ENCODE results near the gene KLHDC10.
"Not testable (repeated sequence)": the region's sequence is repeated elsewhere in the genome, so short reads cannot be mapped to it uniquely, and the experiment has no call there.

Gene KLHDC10

GRCh38 chr7:130070861-130071622 lies 708 bp downstream of the KLHDC10 start:
- Histone ChIP-seq H3K36me3 (ENCODE audit: control insufficient read depth, low read length) (0 out of 2 replicates have a peak, but pooled peaks cover 3% of the 10 kb centered on the region), H3F3A (ENCODE audit: control insufficient read depth, insufficient read depth) (peaks cover under 1% of the 10 kb centered on the region; the same call in 1 of the 2 replicates), H3K4me1 (ENCODE audit: control insufficient read depth, low read length) (peaks cover 23% of the 10 kb centered on the region), H3K9me2 (replicated peaks; ENCODE audit: control insufficient read depth, low read length) (no peaks in the 10 kb centered on the region), H3K79me2 (ENCODE audit: control insufficient read depth, low read length) (peaks cover 56% of the 10 kb centered on the region), H3K4me2 (ENCODE audit: low read length) (peak overlapping the region; percentile 79), H3K4me3 (ENCODE audit: low read length) (peak overlapping the region; percentile 83), H4K20me1 (ENCODE audit: control insufficient read depth, insufficient read depth, low read depth, low read length) (0 out of 2 replicates have a peak, but pooled peaks cover 10% of the 10 kb centered on the region), H3K9me3 (ENCODE audit: control insufficient read depth, insufficient read depth, low read length) (no peaks in the 10 kb centered on the region), H3K27me3 (ENCODE audit: control insufficient read depth, low read length) (no peaks in the 10 kb centered on the region), H3K27ac (ENCODE audit: low read depth, low read length) (0 out of 2 replicates have a peak overlapping the region, but pooled peaks have one; percentile 0)
- TF ChIP-seq, protein P1, sequence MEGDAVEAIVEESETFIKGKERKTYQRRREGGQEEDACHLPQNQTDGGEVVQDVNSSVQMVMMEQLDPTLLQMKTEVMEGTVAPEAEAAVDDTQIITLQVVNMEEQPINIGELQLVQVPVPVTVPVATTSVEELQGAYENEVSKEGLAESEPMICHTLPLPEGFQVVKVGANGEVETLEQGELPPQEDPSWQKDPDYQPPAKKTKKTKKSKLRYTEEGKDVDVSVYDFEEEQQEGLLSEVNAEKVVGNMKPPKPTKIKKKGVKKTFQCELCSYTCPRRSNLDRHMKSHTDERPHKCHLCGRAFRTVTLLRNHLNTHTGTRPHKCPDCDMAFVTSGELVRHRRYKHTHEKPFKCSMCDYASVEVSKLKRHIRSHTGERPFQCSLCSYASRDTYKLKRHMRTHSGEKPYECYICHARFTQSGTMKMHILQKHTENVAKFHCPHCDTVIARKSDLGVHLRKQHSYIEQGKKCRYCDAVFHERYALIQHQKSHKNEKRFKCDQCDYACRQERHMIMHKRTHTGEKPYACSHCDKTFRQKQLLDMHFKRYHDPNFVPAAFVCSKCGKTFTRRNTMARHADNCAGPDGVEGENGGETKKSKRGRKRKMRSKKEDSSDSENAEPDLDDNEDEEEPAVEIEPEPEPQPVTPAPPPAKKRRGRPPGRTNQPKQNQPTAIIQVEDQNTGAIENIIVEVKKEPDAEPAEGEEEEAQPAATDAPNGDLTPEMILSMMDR (IDR thresholded peaks at IDR 0.05; ENCODE audit: low read depth, low read length, poor library complexity, severe bottlenecking) = no peak
- no peak for TF ChIP-seq EZH2phosphoT487 (IDR thresholded peaks at IDR 0.05; ENCODE audit: borderline replicate concordance, low read length)

DNA sequence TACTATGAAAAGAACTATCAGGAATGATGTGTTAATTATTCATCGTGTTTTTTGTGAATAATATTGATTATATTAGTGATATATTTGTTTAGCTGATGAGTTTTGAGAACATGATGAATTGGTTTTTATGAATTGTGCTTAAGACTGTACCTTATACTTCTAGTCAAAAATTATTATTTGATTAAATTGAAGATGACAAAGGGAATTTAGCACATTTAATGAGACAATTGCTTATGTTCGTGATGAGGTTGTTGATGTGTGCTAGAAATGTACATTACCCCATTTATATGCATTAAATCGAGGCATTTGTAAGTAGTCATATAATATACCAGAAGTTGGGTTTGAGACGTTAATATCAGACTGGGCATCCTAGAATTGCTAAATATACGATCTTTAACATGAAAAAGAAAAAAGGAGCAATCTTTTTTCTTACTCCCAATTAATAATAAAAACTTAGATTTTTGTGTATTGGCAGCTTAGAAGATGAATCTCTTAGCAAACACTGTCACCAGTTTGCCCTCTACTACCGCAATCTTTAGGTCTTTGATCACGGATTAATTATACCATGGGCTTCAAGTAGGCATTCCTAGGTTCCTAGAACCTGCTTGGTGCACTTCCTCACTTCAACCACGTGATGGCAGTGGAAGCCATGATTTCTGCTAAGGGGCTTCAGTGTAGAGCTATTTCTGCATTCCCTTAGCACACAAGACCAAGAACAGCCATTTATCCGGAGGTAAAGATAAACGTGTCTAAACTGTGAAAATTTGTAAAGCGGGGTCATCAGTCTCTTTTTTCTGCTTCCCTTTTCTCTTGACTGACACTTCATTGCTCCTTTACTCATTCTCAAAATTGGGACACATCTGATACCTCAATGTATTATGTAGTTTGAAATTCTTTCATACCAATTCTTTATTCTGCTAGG lies 1.6 kb downstream of the KLHDC10 start:
- H3K9me2 ChIP-seq (replicated peaks; ENCODE audit: control insufficient read depth, low read length) = no peaks in the 10 kb centered on the region
- H3K36me3 ChIP-seq (ENCODE audit: control insufficient read depth, low read length) = 0 out of 2 replicates have a peak, but pooled peaks cover 3% of the 10 kb centered on the region
- no peak overlapping the region for H3K27ac ChIP-seq (ENCODE audit: low read depth, low read length)
- no peaks in the 10 kb centered on the region for H3F3A ChIP-seq (ENCODE audit: control insufficient read depth, insufficient read depth)
- no peaks in the 10 kb centered on the region for H3K9me3 ChIP-seq (ENCODE audit: control insufficient read depth, insufficient read depth, low read length)
- 0 out of 2 replicates have a peak, but pooled peaks cover 11% of the 10 kb centered on the region for H4K20me1 ChIP-seq (ENCODE audit: control insufficient read depth, insufficient read depth, low read depth, low read length)
- peak overlapping the region; percentile 79 for H3K4me2 ChIP-seq (ENCODE audit: low read length)
- peaks cover 23% of the 10 kb centered on the region for H3K4me1 ChIP-seq (ENCODE audit: control insufficient read depth, low read length)
- H3K79me2 ChIP-seq (ENCODE audit: control insufficient read depth, low read length) = peaks cover 65% of the 10 kb centered on the region
- peak overlapping the region; percentile 83 for H3K4me3 ChIP-seq (ENCODE audit: low read length)
- no peaks in the 10 kb centered on the region for H3K27me3 ChIP-seq (ENCODE audit: control insufficient read depth, low read length)
- TF ChIP-seq, protein P1 (IDR thresholded peaks at IDR 0.05; ENCODE audit: low read depth, low read length, poor library complexity, severe bottlenecking) = peak; percentile 99
- TF ChIP-seq EZH2phosphoT487 (IDR thresholded peaks at IDR 0.05; ENCODE audit: borderline replicate concordance, low read length) = no peak

- no peaks in the 10 kb centered on the region for H3K9me2 ChIP-seq (replicated peaks; ENCODE audit: control insufficient read depth, low read length)
- 0 out of 2 replicates have a peak, but pooled peaks cover 5% of the 10 kb centered on the region for H4K20me1 ChIP-seq (ENCODE audit: control insufficient read depth, insufficient read depth, low read depth, low read length)
- no peak overlapping the region for H3K4me3 ChIP-seq (ENCODE audit: low read length)
- H3K27ac ChIP-seq (ENCODE audit: low read depth, low read length) = no peak overlapping the region
- peaks cover 73% of the 10 kb centered on the region for H3K79me2 ChIP-seq (ENCODE audit: control insufficient read depth, low read length)
- H3K27me3 ChIP-seq (ENCODE audit: control insufficient read depth, low read length) = no peaks in the 10 kb centered on the region
- H3F3A ChIP-seq (ENCODE audit: control insufficient read depth, insufficient read depth) = peaks cover 4% of the 10 kb centered on the region; the same call in 1 of the 2 replicates
- H3K4me1 ChIP-seq (ENCODE audit: control insufficient read depth, low read length) = peaks cover 3% of the 10 kb centered on the region
- H3K4me2 ChIP-seq (ENCODE audit: low read length) = no peak overlapping the region
- TF ChIP-seq EZH2phosphoT487 (IDR thresholded peaks at IDR 0.05; ENCODE audit: borderline replicate concordance, low read length) = no peak
- TF ChIP-seq, protein P1 (IDR thresholded peaks at IDR 0.05; ENCODE audit: low read depth, low read length, poor library complexity, severe bottlenecking) = no peak
- no peaks in the 10 kb centered on the region for H3K9me3 ChIP-seq (ENCODE audit: control insufficient read depth, insufficient read depth, low read length)
- H3K36me3 ChIP-seq (ENCODE audit: control insufficient read depth, low read length) = peaks cover 10% of the 10 kb centered on the region
These were observed 9.6 kb downstream of the KLHDC10 start for GRCh38 chr7:130079846-130080394.

DNA sequence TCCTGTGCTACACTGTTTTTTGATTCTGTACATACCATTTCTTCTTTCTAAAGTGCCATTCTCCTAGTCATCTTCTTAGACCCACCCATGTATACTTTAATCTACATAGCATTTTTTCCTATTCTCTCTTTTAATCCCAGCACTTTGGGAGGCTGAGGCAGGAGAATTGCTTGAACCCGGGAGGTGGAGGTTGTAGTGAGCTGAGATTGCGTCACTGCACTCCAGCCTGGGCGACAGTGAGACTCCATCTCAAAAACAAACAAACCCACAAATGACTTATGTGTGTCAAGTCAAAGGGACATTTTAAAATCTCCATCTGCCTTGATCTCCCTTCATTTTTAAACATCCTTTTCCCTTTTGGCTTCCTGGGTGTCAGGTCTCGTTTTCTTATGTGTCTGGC lies 13.2 kb downstream of the KLHDC10 start:
- not testable (repeated sequence) for H3F3A ChIP-seq (ENCODE audit: control insufficient read depth, insufficient read depth); H3K27me3 ChIP-seq (ENCODE audit: control insufficient read depth, low read length); H4K20me1 ChIP-seq (ENCODE audit: control insufficient read depth, insufficient read depth, low read depth, low read length); H3K4me2 ChIP-seq (ENCODE audit: low read length); H3K9me3 ChIP-seq (ENCODE audit: control insufficient read depth, insufficient read depth, low read length); H3K4me1 ChIP-seq (ENCODE audit: control insufficient read depth, low read length); H3K9me2 ChIP-seq (replicated peaks; ENCODE audit: control insufficient read depth, low read length); H3K27ac ChIP-seq (ENCODE audit: low read depth, low read length); H3K4me3 ChIP-seq (ENCODE audit: low read length)
- Histone ChIP-seq H3K79me2 (ENCODE audit: control insufficient read depth, low read length) (peaks cover 74% of the 10 kb centered on the region), H3K36me3 (ENCODE audit: control insufficient read depth, low read length) (peaks cover 10% of the 10 kb centered on the region)
